NCI-H82 treated with DMSO at 0.1 percent for 48 hours (cell line): ENCODE measurements around the gene LYSET.
"Not testable (repeated sequence)": the region's sequence is repeated elsewhere in the genome, so short reads cannot be mapped to it uniquely, and the experiment has no call there.

Source experiments
- DNase-seq: peaks from one replicate; lab custom pipeline; 2025; ENCODE audit not compliant: unreplicated experiment; lab: John Stamatoyannopoulos, UW

LYSET gene

GRCh38 chr14:93184391-93185348 lies at the start of gene LYSET, which contains the start of gene MOAP1:
TSS of gene LYSET (plus strand) at chr14:93185317. CDS start at chr14:93185406, 89 bp downstream.
TSS of gene MOAP1 (minus strand) at chr14:93184897. CDS start at chr14:93184242, 655 bp downstream.
- DNase-seq = peak; percentile 31

- DNase-seq = no peak
Measured at GRCh38 chr14:93135399-93135798, 49.7 kb upstream of the LYSET start.

GRCh38 chr14:93136009-93136408 lies 49.1 kb upstream of the LYSET start:
- DNase-seq = no peak

GRCh38 chr14:93136508-93136907 lies 48.6 kb upstream of the LYSET start:
- not testable (repeated sequence) for DNase-seq

GRCh38 chr14:93137864-93138263 lies 47.3 kb upstream of the LYSET start:
- peak; percentile 39 for DNase-seq

GRCh38 chr14:93142854-93143652 lies 42.1 kb upstream of the LYSET start:
- no peak for DNase-seq

GRCh38 chr14:93146119-93146518 lies 39.0 kb upstream of the LYSET start:
- DNase-seq = no peak

GRCh38 chr14:93148979-93149378 lies 36.1 kb upstream of the LYSET start:
- no peak for DNase-seq

- no peak for DNase-seq
Measured at GRCh38 chr14:93150227-93151208, 34.6 kb upstream of the LYSET start.

- no peak for DNase-seq
Measured at GRCh38 chr14:93153121-93153520, 32.0 kb upstream of the LYSET start.

- DNase-seq = no peak
Measured at GRCh38 chr14:93155667-93156066, 29.4 kb upstream of the LYSET start.

- no peak for DNase-seq
Measured at GRCh38 chr14:93156693-93157369, 28.3 kb upstream of the LYSET start.

- not testable (repeated sequence) for DNase-seq
Measured at GRCh38 chr14:93158349-93158748, 26.8 kb upstream of the LYSET start.

GRCh38 chr14:93159625-93160352 lies 25.3 kb upstream of the LYSET start:
- not testable (repeated sequence) for DNase-seq

- DNase-seq = no peak
Measured at GRCh38 chr14:93160353-93160801, 24.7 kb upstream of the LYSET start.

- DNase-seq = peak; percentile 56
Measured at GRCh38 chr14:93161411-93161940, 23.6 kb upstream of the LYSET start.

GRCh38 chr14:93163564-93163963 lies 21.6 kb upstream of the LYSET start:
- no peak for DNase-seq

GRCh38 chr14:93165271-93166265 lies 19.5 kb upstream of the LYSET start:
- DNase-seq = not testable (repeated sequence)
